Prostate gland (tissue), 2 donors: ENCODE measurements around the gene TSFM.

Experiments
- CTCF ChIP-seq, 4 experiments: fragments of 200-600 bp in 2 of 4; fragments of 450-650 bp in 2 of 4; sonication (generic) in 2 of 4; IDR thresholded peaks; 1 replicate in 3 of 4; 2 replicates in 1 of 4; pipeline ENCODE4 v1.5.1; 2016 to 2019; ENCODE audit warnings: antibody characterized with exemption in 4 of 4, mild to moderate bottlenecking in 2 of 4, moderate library complexity in 2 of 4
- POLR2AphosphoS5 ChIP-seq: sonication (generic); formaldehyde crosslinking; IDR thresholded peaks from one replicate; pipeline ENCODE4 v1.6.1; 2017; ENCODE audit warnings: antibody characterized with exemption

DNA sequence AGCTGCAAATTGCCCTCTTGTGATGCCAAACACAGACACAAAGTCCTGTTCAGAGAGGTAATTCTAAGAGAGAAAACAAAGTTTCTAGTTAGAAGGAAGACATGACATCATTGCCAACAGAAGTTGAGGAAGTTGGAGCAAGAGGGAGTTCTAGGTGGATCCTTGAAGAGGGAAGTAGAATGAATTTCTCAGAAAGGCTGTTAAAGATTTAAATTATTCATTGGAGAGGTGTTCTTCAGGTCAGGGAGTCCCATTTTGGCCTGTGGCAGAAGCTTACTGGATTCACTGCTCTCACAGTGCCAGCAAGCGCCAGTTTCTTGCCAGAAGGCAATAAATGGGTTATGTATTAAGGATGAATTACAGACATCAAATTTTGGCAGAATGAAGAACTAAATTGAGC, 15.3 kb downstream of the TSFM start:
- no peak for TF ChIP-seq CTCF (IDR thresholded peaks at IDR 0.05)
- TF ChIP-seq POLR2AphosphoS5, result no peak
